DOHH2 (cell line): ENCODE measurements around the gene LGR6.

Source experiments
- CTCF ChIP-seq: fragments of 200-600 bp; sonication (generic); IDR thresholded peaks from one replicate; pipeline ENCODE4 v1.5.1; 2014; ENCODE audit warnings: antibody characterized with exemption, mild to moderate bottlenecking, low read depth, low read length; ENCODE audit not compliant: poor library complexity, severe bottlenecking
- EZH2phosphoT487 ChIP-seq: fragments of 200-600 bp; sonication (generic); IDR thresholded peaks from 2 replicates; pipeline ENCODE4 v1.6.1; 2017; ENCODE audit warnings: borderline replicate concordance, mild to moderate bottlenecking, antibody characterized with exemption, low read length, moderate library complexity, mixed read lengths

GRCh38 chr1:202259705-202260104 lies 66.1 kb downstream of the LGR6 start:
- TF ChIP-seq CTCF, result no peak
- no peak for TF ChIP-seq EZH2phosphoT487
